Uterus (tissue), 2 donors: ENCODE measurements around the gene ZCCHC7.

Experiments used
- CTCF ChIP-seq, 4 experiments: fragments of 200-600 bp in 2 of 4; fragments of 450-650 bp in 2 of 4; sonication (generic) in 2 of 4; IDR thresholded peaks; one replicate each; pipeline ENCODE4 v1.5.1; 2016 to 2019; ENCODE audit warnings: antibody characterized with exemption in 4 of 4, mild to moderate bottlenecking in 2 of 4, moderate library complexity in 1 of 4
- POLR2A ChIP-seq, 2 donors: fragments of 450-650 bp; IDR thresholded peaks; one replicate each; pipeline ENCODE4 v1.6.1; 2016; ENCODE audit warnings: antibody characterized with exemption in 2 of 2, mild to moderate bottlenecking in 1 of 2, moderate library complexity in 1 of 2

GRCh38 chr9:37338218-37338617 lies 217.8 kb downstream of the ZCCHC7 start:
- no peak for TF ChIP-seq CTCF (IDR thresholded peaks at IDR 0.05)
- no peak for TF ChIP-seq POLR2A (IDR thresholded peaks at IDR 0.05)
